Mesothelial cell of epicardium (in vitro differentiated cells): ENCODE data around the gene DDAH1. TPM values are rescaled to one million over a fixed set of nuclear protein-coding genes. Genes with fewer than 3 reads are reported as not detected.

Source experiments
- DNase-seq, 2 experiments: peaks; one replicate each; pipeline ENCODE4 v3.0.0; 2021; ENCODE audit warnings: low spot score in 2 of 2; ENCODE audit not compliant: unreplicated experiment in 2 of 2
- H3K27ac Mint-ChIP-seq: 2 replicates; pipeline ENCODE4 v1.8.0; 2021; ENCODE audit warnings: mixed read lengths
- H3K27me3 Mint-ChIP-seq: 2 replicates; pipeline ENCODE4 v1.8.0; 2021; ENCODE audit warnings: low read depth, mixed read lengths
- H3K36me3 Mint-ChIP-seq: 2 replicates; pipeline ENCODE4 v1.8.0; 2021; ENCODE audit warnings: mixed read lengths
- H3K4me1 Mint-ChIP-seq: 2 replicates; pipeline ENCODE4 v1.8.0; 2021; ENCODE audit warnings: mixed read lengths
- H3K4me3 Mint-ChIP-seq: 2 replicates; pipeline ENCODE4 v1.8.0; 2021; ENCODE audit warnings: mild to moderate bottlenecking, moderate library complexity, mixed read lengths
- H3K9me3 Mint-ChIP-seq: 2 replicates; pipeline ENCODE4 v1.8.0; 2021; ENCODE audit warnings: mixed read lengths
- CTCF ChIP-seq: fragments of 200-600 bp; sonication (generic); IDR thresholded peaks from one replicate; pipeline ENCODE4 v1.5.0; 2021; ENCODE audit warnings: antibody characterized with exemption; ENCODE audit not compliant: unreplicated experiment
- total RNA-seq: library from RNA; stranded (reverse); gene quantifications from 3 replicates; pipeline ENCODE4 v1.2.1, GENCODE V29; 2021

The DDAH1 gene
- total RNA-seq, 1 donor from 2014 or later, result 26.1 TPM

GRCh38 chr1:85438353-85438752, 26.6 kb downstream of the DDAH1 start:
- H3K27me3 Mint-ChIP-seq, result no peaks in the 10 kb centered on the region
- no peak for DNase-seq
- peaks cover under 1% of the 10 kb centered on the region for H3K9me3 Mint-ChIP-seq
- no peaks in the 10 kb centered on the region for H3K36me3 Mint-ChIP-seq
- TF ChIP-seq CTCF, result no peak
- H3K27ac Mint-ChIP-seq, result no peak overlapping the region
- H3K4me1 Mint-ChIP-seq, result peaks cover 16% of the 10 kb centered on the region
- H3K4me3 Mint-ChIP-seq, result no peak overlapping the region

- no peak overlapping the region for H3K4me3 Mint-ChIP-seq
- no peak for TF ChIP-seq CTCF
- DNase-seq, result no peak
- H3K9me3 Mint-ChIP-seq, result no peaks in the 10 kb centered on the region
- no peaks in the 10 kb centered on the region for H3K36me3 Mint-ChIP-seq
- no peak overlapping the region for H3K27ac Mint-ChIP-seq
- H3K4me1 Mint-ChIP-seq, result peaks cover 16% of the 10 kb centered on the region
- no peaks in the 10 kb centered on the region for H3K27me3 Mint-ChIP-seq
Observed at GRCh38 chr1:85437139-85437538, 27.8 kb downstream of the DDAH1 start.

GRCh38 chr1:85433096-85433495, 31.9 kb downstream of the DDAH1 start:
- Mint-ChIP-seq H3K27me3 (no peaks in the 10 kb centered on the region), H3K4me1 (no peaks in the 10 kb centered on the region), H3K36me3 (peaks cover 13% of the 10 kb centered on the region), H3K4me3 (no peak overlapping the region), H3K9me3 (peaks cover 17% of the 10 kb centered on the region), H3K27ac (no peak overlapping the region)
- no peak for TF ChIP-seq CTCF
- no peak for DNase-seq

- no peak overlapping the region for H3K4me3 Mint-ChIP-seq
- H3K4me1 Mint-ChIP-seq, result no peaks in the 10 kb centered on the region
- no peak overlapping the region for H3K27ac Mint-ChIP-seq
- no peaks in the 10 kb centered on the region for H3K27me3 Mint-ChIP-seq
- peaks cover 14% of the 10 kb centered on the region for H3K36me3 Mint-ChIP-seq
- no peak for DNase-seq
- H3K9me3 Mint-ChIP-seq, result peaks cover 22% of the 10 kb centered on the region
- no peak for TF ChIP-seq CTCF
Observed at GRCh38 chr1:85428471-85429089, 36.4 kb downstream of the DDAH1 start.

GRCh38 chr1:85427849-85428248, 37.1 kb downstream of the DDAH1 start:
- peaks cover 18% of the 10 kb centered on the region for H3K36me3 Mint-ChIP-seq
- no peak overlapping the region for H3K27ac Mint-ChIP-seq
- peaks cover 25% of the 10 kb centered on the region for H3K9me3 Mint-ChIP-seq
- TF ChIP-seq CTCF, result no peak
- no peak overlapping the region for H3K4me3 Mint-ChIP-seq
- no peaks in the 10 kb centered on the region for H3K27me3 Mint-ChIP-seq
- H3K4me1 Mint-ChIP-seq, result no peaks in the 10 kb centered on the region
- DNase-seq, result no peak

GRCh38 chr1:85427331-85427730, 37.6 kb downstream of the DDAH1 start:
- peaks cover 21% of the 10 kb centered on the region for H3K36me3 Mint-ChIP-seq
- peaks cover 25% of the 10 kb centered on the region for H3K9me3 Mint-ChIP-seq
- no peak for DNase-seq
- no peaks in the 10 kb centered on the region for H3K4me1 Mint-ChIP-seq
- H3K27ac Mint-ChIP-seq, result no peak overlapping the region
- H3K4me3 Mint-ChIP-seq, result no peak overlapping the region
- no peaks in the 10 kb centered on the region for H3K27me3 Mint-ChIP-seq
- no peak for TF ChIP-seq CTCF
